GM12878 (cell line): ENCODE measurements around the gene CEP97. TPM values are rescaled to one million over a fixed set of nuclear protein-coding genes. Genes with fewer than 3 reads are reported as not detected.

Source experiments
- ATAC-seq: fragments of 200-7000 bp; cut with Tn5 transposase; 3 replicates; pipeline ENCODE4 v1.9.1; 2020; ENCODE audit warnings: mild to moderate bottlenecking, moderate library complexity
- BruUV-seq: library from RNA; stranded (reverse); fragments of 400-500 nt; replicated peaks from 2 replicates; lab custom pipeline; 2021; lab: Mats Ljungman, UMichigan
- CTCF ChIA-PET: fragments of 300-600 bp; sonication (Branson Sonifier 250); formaldehyde crosslinking; extraction: SDS; loops from one replicate; lab custom pipeline; 2021; ENCODE audit warnings: inconsistent platforms; lab: Yijun Ruan, JAX
- POLR2A ChIA-PET: fragments of 350-600 bp; formaldehyde crosslinking; extraction: SDS; loops from one replicate; lab custom pipeline; 2021; ENCODE audit warnings: inconsistent platforms; lab: Charles Lee
- RAD21 ChIA-PET: fragments of 300-600 bp; sonication (Branson Sonifier 250); formaldehyde crosslinking; loops from one replicate; lab custom pipeline; 2023; ENCODE audit warnings: antibody characterized with exemption; ENCODE audit not compliant: unreplicated experiment; lab: Charles Lee
- SMC1A ChIA-PET: fragments of 300-600 bp; sonication (Branson Sonifier 250); formaldehyde crosslinking; loops from one replicate; lab custom pipeline; 2023; ENCODE audit not compliant: unreplicated experiment, uncharacterized antibody; lab: Charles Lee
- DNase-seq: peaks from one replicate; pipeline ENCODE4 v3.0.0-alpha.2; 2011; ENCODE audit warnings: low read depth, low spot score
- FAIRE-seq: peaks from 3 replicates; lab custom pipeline; 2011; peaks lifted over from hg19 to GRCh38; lab: Jason Lieb, UNC
- H2AFZ ChIP-seq: 2 replicates; pipeline ENCODE4 v1.6.0; 2011; ENCODE audit warnings: low read depth, low read length, control low read depth; ENCODE audit not compliant: control insufficient read depth
- H3K27ac ChIP-seq: 2 replicates; pipeline ENCODE4 v1.5.1; 2011; ENCODE audit warnings: control low read depth; ENCODE audit not compliant: control insufficient read depth, insufficient read depth
- H3K27me3 ChIP-seq, 2 experiments: replicated peaks in 1 of 2; 2 replicates each; pipeline versions ENCODE4 v1.6.0 to v1.6.1; 2011; ENCODE audit warnings: low read length in 1 of 2; ENCODE audit not compliant: control insufficient read depth in 2 of 2, insufficient read depth in 2 of 2
- H3K36me3 ChIP-seq, 2 experiments: 2 replicates each; pipeline ENCODE4 v1.5.1; 2011; ENCODE audit warnings: low read length in 1 of 2; ENCODE audit not compliant: control insufficient read depth in 2 of 2, insufficient read depth in 2 of 2
- H3K4me1 ChIP-seq: 2 replicates; pipeline ENCODE4 v1.6.1; 2011; ENCODE audit warnings: mild to moderate bottlenecking, low read length, moderate library complexity, mixed read lengths; ENCODE audit not compliant: control insufficient read depth, insufficient read depth
- H3K4me2 ChIP-seq: 2 replicates; pipeline ENCODE4 v1.6.0; 2011; ENCODE audit warnings: control low read depth; ENCODE audit not compliant: control insufficient read depth, insufficient read depth
- H3K4me3 ChIP-seq: fragments of 200-600 bp; sonication (generic); 2 replicates; pipeline ENCODE4 v1.5.1; 2016
- H3K79me2 ChIP-seq: 2 replicates; pipeline ENCODE4 v1.6.0; 2011; ENCODE audit warnings: low read length; ENCODE audit not compliant: control insufficient read depth, insufficient read depth
- H3K9ac ChIP-seq: 2 replicates; pipeline ENCODE4 v1.8.0; 2011; ENCODE audit warnings: low read length, control low read depth, mixed read lengths; ENCODE audit not compliant: control insufficient read depth, insufficient read depth
- H3K9me3 ChIP-seq: replicated peaks from 3 replicates; pipeline ENCODE4 v1.5.1; 2011; ENCODE audit warnings: mild to moderate bottlenecking, low read length; ENCODE audit not compliant: control insufficient read depth, insufficient read depth
- H4K20me1 ChIP-seq: 2 replicates; pipeline ENCODE4 v1.6.0; 2011; ENCODE audit not compliant: control insufficient read depth, insufficient read depth
- ATF3 ChIP-seq: IDR thresholded peaks from 2 replicates; pipeline ENCODE4 v1.6.1; 2011; ENCODE audit warnings: low read depth, mild to moderate bottlenecking, low read length, moderate library complexity, borderline replicate concordance; ENCODE audit errors: extremely low read depth
- ATF7 ChIP-seq: fragments of 450-650 bp; IDR thresholded peaks from 2 replicates; pipeline ENCODE4 v1.6.1; 2016; ENCODE audit warnings: low read depth, mild to moderate bottlenecking
- CHD1 ChIP-seq: IDR thresholded peaks from 2 replicates; pipeline ENCODE4 v1.6.1; 2012; ENCODE audit warnings: low read depth, low read length, improper control_type of control experiment
- CREB1 ChIP-seq: IDR thresholded peaks from 2 replicates; pipeline ENCODE4 v1.6.1; 2012; ENCODE audit warnings: low read depth, mild to moderate bottlenecking, inconsistent platforms
- EZH2 ChIP-seq: IDR thresholded peaks from 2 replicates; pipeline ENCODE4 v1.6.1; 2012; ENCODE audit warnings: low read depth, mild to moderate bottlenecking, control low read depth, inconsistent platforms, low read length, borderline replicate concordance; ENCODE audit not compliant: control insufficient read depth
- KAT2A ChIP-seq: conservative IDR thresholded peaks from 2 replicates; pipeline ENCODE4 v1.6.1; 2011; ENCODE audit warnings: low read depth, low read length; ENCODE audit not compliant: control insufficient read depth
- PAX5 ChIP-seq: IDR thresholded peaks from 2 replicates; pipeline ENCODE4 v1.6.1; 2011; ENCODE audit warnings: low read depth, low read length, borderline replicate concordance
- RAD21 ChIP-seq: IDR thresholded peaks from 2 replicates; pipeline ENCODE4 v1.6.1; 2011; ENCODE audit warnings: mild to moderate bottlenecking, low read depth, low read length, moderate library complexity; ENCODE audit not compliant: insufficient read depth
- RUNX3 ChIP-seq: IDR thresholded peaks from 2 replicates; pipeline ENCODE4 v1.6.1; 2012; ENCODE audit warnings: low read length, inconsistent platforms
- SMARCA5 ChIP-seq: fragments of 450-650 bp; IDR thresholded peaks from 2 replicates; pipeline ENCODE4 v1.6.1; 2017; ENCODE audit warnings: mild to moderate bottlenecking
- SMC3 ChIP-seq: IDR thresholded peaks from 2 replicates; pipeline ENCODE4 v1.6.1; 2011; ENCODE audit warnings: low read length, improper control_type of control experiment, borderline replicate concordance
- YY1 ChIP-seq: IDR thresholded peaks from 2 replicates; pipeline ENCODE4 v1.6.1; 2011; ENCODE audit warnings: low read depth, mild to moderate bottlenecking, low read length
- ZBTB11 ChIP-seq: fragments of 450-650 bp; formaldehyde crosslinking; IDR thresholded peaks from 2 replicates; pipeline ENCODE4 v1.5.0; 2022; ENCODE audit warnings: mild to moderate bottlenecking, missing genetic modification characterization
- ZNF24 ChIP-seq: fragments of 450-650 bp; IDR thresholded peaks from 2 replicates; pipeline ENCODE4 v1.6.1; 2017; ENCODE audit warnings: antibody characterized with exemption, mild to moderate bottlenecking
- ZNF384 ChIP-seq: IDR thresholded peaks from 2 replicates; pipeline ENCODE4 v1.6.1; 2012; ENCODE audit warnings: low read depth, mild to moderate bottlenecking, low read length, improper control_type of control experiment, borderline replicate concordance
- WGBS: methylation state at CpG from one replicate; pipeline ENCODE4 v1.1.6; 2016; ENCODE audit warnings: low lambda C conversion rate; ENCODE audit not compliant: insufficient replicate concordance, insufficient coverage; ENCODE audit errors: missing lambda C conversion rate; 5-methylcytosine and 5-hydroxymethylcytosine counted together
- in situ Hi-C: fragments of 300-500 bp; cut with MboI; formaldehyde crosslinking; loops from 9 replicates; pipeline ENCODE4 v1.14.3; 2018; ENCODE audit warnings: mixed read lengths
- intact Hi-C: fragments of 100-400 bp; cut with micrococcal nuclease; formaldehyde crosslinking; loops from one replicate; pipeline ENCODE4 v1.14.2; 2022; ENCODE audit not compliant: unreplicated experiment
- polyA plus RNA-seq, 11 experiments: library from polyadenylated mRNA; depleted of rRNA in 4 of 11; unstranded in 6 of 11; stranded (reverse) in 5 of 11; fragments of >200 nt; fragmentation: Nextera tagmentation in 4 of 11; fragmentation: Illumina TruSeq in 1 of 11; extraction: Ambion mirVana in 4 of 11; extraction: Trizol in 1 of 11; gene quantifications; 1 replicate in 1 of 11; 2 replicates in 10 of 11; pipeline versions ENCODE4 v1.2.1 to v1.2.3, GENCODE V29; 2011 to 2016; ENCODE audit warnings: inconsistent platforms in 2 of 11, missing spikeins in 2 of 11, low read depth in 1 of 11
- total RNA-seq, 4 experiments: library from RNA; depleted of rRNA in 3 of 4; stranded (reverse); fragments of >200 nt in 3 of 4; fragmentation: Illumina TruSeq in 1 of 4; extraction: Trizol in 1 of 4; gene quantifications; 2 replicates each; pipeline versions ENCODE4 v1.2.1 to v1.2.3, GENCODE V29; 2013 to 2021
- TF ChIP-seq, protein P1 (sequence below), 3 experiments: IDR thresholded peaks in 2 of 3; conservative IDR thresholded peaks in 1 of 3; 2 replicates each; pipeline ENCODE4 v1.5.1; 2011; ENCODE audit warnings: low read depth in 3 of 3, low read length in 3 of 3, mild to moderate bottlenecking in 3 of 3, control low read depth in 2 of 3, moderate library complexity in 2 of 3, inconsistent platforms in 1 of 3, mixed read lengths in 1 of 3; ENCODE audit not compliant: control insufficient read depth in 2 of 3, insufficient read depth in 1 of 3; ENCODE audit errors: extremely low read depth in 1 of 3

The CEP97 gene
- total and polyA plus RNA-seq, 10 of the 15 experiments (the other 5 are each of a cell fraction or from before 2014, with no cell fraction given), result 1.9 to 13.7 (median 5.8) TPM

- Histone ChIP-seq H3K27ac (no peak overlapping the region), H3K9ac (no peak overlapping the region), H2AFZ (no peak overlapping the region), H3K4me3 (no peak overlapping the region), H3K36me3 (peaks cover 0 to 5% of the 10 kb centered on the region in 2 experiments; a peak in 1 of 4 replicates), H3K27me3 (no peaks in the 10 kb centered on the region), H3K9me3 (peaks cover 2% of the 10 kb centered on the region; the same call in 1 of the 3 replicates), H3K4me2 (no peak overlapping the region), H4K20me1 (no peaks in the 10 kb centered on the region), H3K79me2 (no peaks in the 10 kb centered on the region), H3K4me1 (peaks cover 20% of the 10 kb centered on the region)
- ATAC-seq (peak; percentile 39), DNase-seq (no peak), FAIRE-seq (no peak)
- RAD21 ChIA-PET, result interaction anchor here (0.8 to 15.9 kb wide), 48 partner anchors 9 to 857 kb away, joined by 3 to 659 read pairs (median 4); partner anchors contain the start of genes CEP97 and NFKBIZ
- TF ChIP-seq CREB1, result no peak
- no peak for TF ChIP-seq KAT2A
- TF ChIP-seq SMARCA5, result 0 out of 2 replicates have a peak, but pooled peaks have one; percentile 16
- no peak for TF ChIP-seq EZH2
- TF ChIP-seq CHD1, result no peak
- no peak for TF ChIP-seq YY1
- TF ChIP-seq ATF3, result no peak
- TF ChIP-seq ZNF24, result peak; percentile 13; the same call in 1 of the 2 replicates
- no peak for TF ChIP-seq PAX5
- no peak for TF ChIP-seq ATF7
- peak; percentile 74 for TF ChIP-seq ZNF384
- TF ChIP-seq, protein P1, sequence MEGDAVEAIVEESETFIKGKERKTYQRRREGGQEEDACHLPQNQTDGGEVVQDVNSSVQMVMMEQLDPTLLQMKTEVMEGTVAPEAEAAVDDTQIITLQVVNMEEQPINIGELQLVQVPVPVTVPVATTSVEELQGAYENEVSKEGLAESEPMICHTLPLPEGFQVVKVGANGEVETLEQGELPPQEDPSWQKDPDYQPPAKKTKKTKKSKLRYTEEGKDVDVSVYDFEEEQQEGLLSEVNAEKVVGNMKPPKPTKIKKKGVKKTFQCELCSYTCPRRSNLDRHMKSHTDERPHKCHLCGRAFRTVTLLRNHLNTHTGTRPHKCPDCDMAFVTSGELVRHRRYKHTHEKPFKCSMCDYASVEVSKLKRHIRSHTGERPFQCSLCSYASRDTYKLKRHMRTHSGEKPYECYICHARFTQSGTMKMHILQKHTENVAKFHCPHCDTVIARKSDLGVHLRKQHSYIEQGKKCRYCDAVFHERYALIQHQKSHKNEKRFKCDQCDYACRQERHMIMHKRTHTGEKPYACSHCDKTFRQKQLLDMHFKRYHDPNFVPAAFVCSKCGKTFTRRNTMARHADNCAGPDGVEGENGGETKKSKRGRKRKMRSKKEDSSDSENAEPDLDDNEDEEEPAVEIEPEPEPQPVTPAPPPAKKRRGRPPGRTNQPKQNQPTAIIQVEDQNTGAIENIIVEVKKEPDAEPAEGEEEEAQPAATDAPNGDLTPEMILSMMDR (IDR thresholded peaks at IDR 0.05 in 2 of 3, conservative IDR thresholded peaks at IDR 0.05 in 1 of 3; ENCODE audit: control insufficient read depth in 2 of 3, extremely low read depth in 1 of 3, insufficient read depth in 1 of 3, low read depth in 3 of 3, low read length in 3 of 3), result peak; percentile 30 to 66 (median 50); a peak in 4 of 6 replicates
- no peak for TF ChIP-seq ZBTB11 (CRISPR knock-in tag)
- TF ChIP-seq SMC3, result peak; percentile 74; the same call in 1 of the 2 replicates
- peak; percentile 91 for TF ChIP-seq RAD21
- TF ChIP-seq RUNX3, result no peak
- WGBS, result 67% methylated on average over 7 of the region's 7 CpGs
- no TSS peak for BruUV-seq
- intact Hi-C loops (loop anchor here (1.0 to 5.0 kb wide), 4 partner anchors 37 to 411 kb away; no protein-coding TSS in a partner anchor), in situ Hi-C loops (loop anchor here (5.0 kb wide), 2 partner anchors 413 to 718 kb away; no protein-coding TSS in a partner anchor)
- POLR2A ChIA-PET, result interaction anchor here (0.7 to 1.9 kb wide), 7 partner anchors 11 to 411 kb away, joined by 3 to 15 read pairs (median 3); partner anchors contain the start of gene CEP97
- CTCF ChIA-PET, result interaction anchor here (0.6 to 15.9 kb wide), 61 partner anchors 9 to 723 kb away, joined by 3 to 1057 read pairs (median 4); partner anchors contain the start of genes CEP97, NFKBIZ and NXPE3
- SMC1A ChIA-PET, result interaction anchor here (0.8 to 19.7 kb wide), 53 partner anchors 8 to 723 kb away, joined by 3 to 949 read pairs (median 5); partner anchors contain the start of gene NFKBIZ
Observed at GRCh38 chr3:101813817-101814440, 89.5 kb downstream of the CEP97 start.
